Astrocyte (in vitro differentiated cells and primary cell): ENCODE measurements around the gene FBXW12. TPM values are rescaled to one million over a fixed set of nuclear protein-coding genes. Genes with fewer than 3 reads are reported as not detected.
"Not testable (repeated sequence)": the region's sequence is repeated elsewhere in the genome, so short reads cannot be mapped to it uniquely, and the experiment has no call there.

Experiments
- DNase-seq: peaks from one replicate; pipeline ENCODE4 v3.0.0-alpha.2; 2010; ENCODE audit warnings: low read depth
- FAIRE-seq: peaks from 2 replicates; lab custom pipeline; 2011; peaks lifted over from hg19 to GRCh38; lab: Jason Lieb, UNC
- H2AFZ ChIP-seq: 2 replicates; pipeline ENCODE4 v1.6.0; 2012; ENCODE audit warnings: low read depth, low read length, inconsistent platforms
- H3K27ac ChIP-seq: 2 replicates; pipeline ENCODE4 v1.5.1; 2011; ENCODE audit warnings: low read depth, low read length, inconsistent platforms
- H3K27me3 ChIP-seq: 2 replicates; pipeline ENCODE4 v1.6.0; 2011; ENCODE audit warnings: low read length, inconsistent platforms; ENCODE audit not compliant: insufficient read depth
- H3K36me3 ChIP-seq: 2 replicates; pipeline ENCODE4 v1.5.1; 2011; ENCODE audit warnings: low read length, inconsistent platforms; ENCODE audit not compliant: insufficient read depth
- H3K4me1 ChIP-seq: 2 replicates; pipeline ENCODE4 v1.5.1; 2011; ENCODE audit warnings: low read length, inconsistent platforms; ENCODE audit not compliant: insufficient read depth
- H3K4me2 ChIP-seq: 2 replicates; pipeline ENCODE4 v1.6.0; 2012; ENCODE audit warnings: low read length, inconsistent platforms
- H3K4me3 ChIP-seq: 2 replicates; pipeline ENCODE4 v1.5.1; 2011; ENCODE audit warnings: low read depth, mild to moderate bottlenecking, low read length, inconsistent platforms; ENCODE audit not compliant: insufficient read depth
- H3K79me2 ChIP-seq: 2 replicates; pipeline ENCODE4 v1.6.0; 2012; ENCODE audit warnings: mild to moderate bottlenecking, low read length, inconsistent platforms; ENCODE audit not compliant: insufficient read depth
- H3K9ac ChIP-seq: 2 replicates; pipeline ENCODE4 v1.6.0; 2012; ENCODE audit warnings: mild to moderate bottlenecking, low read length, inconsistent platforms
- H3K9me3 ChIP-seq: 2 replicates; pipeline ENCODE4 v1.5.1; 2012; ENCODE audit warnings: low read depth, mild to moderate bottlenecking, low read length, inconsistent platforms; ENCODE audit not compliant: insufficient read depth
- H4K20me1 ChIP-seq: 2 replicates; pipeline ENCODE4 v1.6.0; 2012; ENCODE audit warnings: low read length, inconsistent platforms; ENCODE audit not compliant: insufficient read depth
- H3K27ac Mint-ChIP-seq: one replicate; pipeline ENCODE4 v1.8.0; 2021; ENCODE audit warnings: mild to moderate bottlenecking, mixed read lengths; ENCODE audit not compliant: unreplicated experiment
- H3K27me3 Mint-ChIP-seq: one replicate; pipeline ENCODE4 v1.8.0; 2021; ENCODE audit warnings: low read depth, mixed read lengths; ENCODE audit not compliant: unreplicated experiment
- H3K36me3 Mint-ChIP-seq: one replicate; pipeline ENCODE4 v1.8.0; 2021; ENCODE audit warnings: low read depth, mixed read lengths; ENCODE audit not compliant: unreplicated experiment
- H3K4me1 Mint-ChIP-seq: one replicate; pipeline ENCODE4 v1.8.0; 2021; ENCODE audit warnings: low read depth, mixed read lengths; ENCODE audit not compliant: unreplicated experiment
- H3K4me3 Mint-ChIP-seq: one replicate; pipeline ENCODE4 v1.8.0; 2021; ENCODE audit warnings: mild to moderate bottlenecking, moderate library complexity, mixed read lengths; ENCODE audit not compliant: unreplicated experiment
- H3K9me3 Mint-ChIP-seq: one replicate; pipeline ENCODE4 v1.8.0; 2021; ENCODE audit warnings: mild to moderate bottlenecking, mixed read lengths; ENCODE audit not compliant: unreplicated experiment
- CTCF ChIP-seq: IDR thresholded peaks from 2 replicates; pipeline ENCODE4 v1.5.1; 2011; ENCODE audit warnings: low read depth, mild to moderate bottlenecking, inconsistent platforms, low read length, moderate library complexity; ENCODE audit not compliant: insufficient read depth
- EZH2 ChIP-seq: IDR thresholded peaks from 2 replicates; pipeline ENCODE4 v1.6.1; 2012; ENCODE audit warnings: mild to moderate bottlenecking, low read length, inconsistent platforms; ENCODE audit not compliant: insufficient read depth
- total RNA-seq: library from RNA; stranded (reverse); gene quantifications from 2 replicates; pipeline ENCODE4 v1.2.1, GENCODE V29; 2021

The FBXW12 gene
- total RNA-seq, 1 donor from 2014 or later, result not detected

GRCh38 chr3:48400824-48401433 lies 28.9 kb downstream of the FBXW12 start:
- no peak for FAIRE-seq
- no peak overlapping the region for H3K4me3 Mint-ChIP-seq
- H3K9me3 Mint-ChIP-seq, result no peaks in the 10 kb centered on the region
- H3K9ac ChIP-seq, result no peak overlapping the region
- peaks cover 16% of the 10 kb centered on the region for H3K36me3 Mint-ChIP-seq
- H3K27ac ChIP-seq, result no peak overlapping the region
- H4K20me1 ChIP-seq, result no peaks in the 10 kb centered on the region
- peak; percentile 24 for DNase-seq
- H3K27me3 Mint-ChIP-seq, result peaks cover 3% of the 10 kb centered on the region
- no peaks in the 10 kb centered on the region for H3K79me2 ChIP-seq
- TF ChIP-seq CTCF (peak; percentile 70), EZH2 (no peak)
- no peaks in the 10 kb centered on the region for H3K36me3 ChIP-seq
- peaks cover 8% of the 10 kb centered on the region for H3K4me1 ChIP-seq
- H3K27me3 ChIP-seq, result peaks cover 2% of the 10 kb centered on the region
- H2AFZ ChIP-seq, result no peak overlapping the region
- no peak overlapping the region for H3K27ac Mint-ChIP-seq
- H3K9me3 ChIP-seq, result no peaks in the 10 kb centered on the region
- H3K4me1 Mint-ChIP-seq, result peaks cover 8% of the 10 kb centered on the region
- no peak overlapping the region for H3K4me3 ChIP-seq
- H3K4me2 ChIP-seq, result no peak overlapping the region

GRCh38 chr3:48401434-48401901 lies 29.4 kb downstream of the FBXW12 start:
- DNase-seq, H3K36me3 ChIP-seq, FAIRE-seq, H3K4me1 ChIP-seq, H3K27me3 ChIP-seq, H4K20me1 ChIP-seq, H3K27ac ChIP-seq, H3K27me3 Mint-ChIP-seq, H3K79me2 ChIP-seq, H3K9me3 Mint-ChIP-seq, H3K9me3 ChIP-seq, H3K4me3 Mint-ChIP-seq, H3K4me1 Mint-ChIP-seq, H3K9ac ChIP-seq, H3K27ac Mint-ChIP-seq, H2AFZ ChIP-seq, H3K4me3 ChIP-seq: not testable (repeated sequence)
- H3K36me3 Mint-ChIP-seq, result peaks cover 16% of the 10 kb centered on the region
- H3K4me2 ChIP-seq, result peak overlapping the region; percentile 60

- peak; percentile 93 for FAIRE-seq
- DNase-seq, result peak; percentile 91
- no peak overlapping the region for H2AFZ ChIP-seq
These were observed 30.3 kb downstream of the FBXW12 start for GRCh38 chr3:48402281-48402732.

More at GRCh38 chr3:48402281-48402732, 30.3 kb downstream of the FBXW12 start:
- Mint-ChIP-seq H3K36me3 (peaks cover 18% of the 10 kb centered on the region), H3K27me3 (peaks cover 3% of the 10 kb centered on the region), H3K4me3 (no peak overlapping the region), H3K27ac (peak overlapping the region; percentile 24), H3K9me3 (no peaks in the 10 kb centered on the region), H3K4me1 (peaks cover 8% of the 10 kb centered on the region)
- H3K27ac ChIP-seq, result no peak overlapping the region
- H3K4me1 ChIP-seq, result peaks cover 8% of the 10 kb centered on the region
- no peak overlapping the region for H3K9ac ChIP-seq
- no peak overlapping the region for H3K4me3 ChIP-seq
- H3K27me3 ChIP-seq, result peaks cover 2% of the 10 kb centered on the region
- no peak for TF ChIP-seq CTCF
- TF ChIP-seq EZH2, result no peak
- no peaks in the 10 kb centered on the region for H3K79me2 ChIP-seq
- H3K36me3 ChIP-seq, result peaks cover 4% of the 10 kb centered on the region
- H3K9me3 ChIP-seq, result no peaks in the 10 kb centered on the region
- H4K20me1 ChIP-seq, result no peaks in the 10 kb centered on the region
- peak overlapping the region; percentile 60 for H3K4me2 ChIP-seq
